Measurements from ENCODE around the gene EFHC1.

The EFHC1 gene

DNA sequence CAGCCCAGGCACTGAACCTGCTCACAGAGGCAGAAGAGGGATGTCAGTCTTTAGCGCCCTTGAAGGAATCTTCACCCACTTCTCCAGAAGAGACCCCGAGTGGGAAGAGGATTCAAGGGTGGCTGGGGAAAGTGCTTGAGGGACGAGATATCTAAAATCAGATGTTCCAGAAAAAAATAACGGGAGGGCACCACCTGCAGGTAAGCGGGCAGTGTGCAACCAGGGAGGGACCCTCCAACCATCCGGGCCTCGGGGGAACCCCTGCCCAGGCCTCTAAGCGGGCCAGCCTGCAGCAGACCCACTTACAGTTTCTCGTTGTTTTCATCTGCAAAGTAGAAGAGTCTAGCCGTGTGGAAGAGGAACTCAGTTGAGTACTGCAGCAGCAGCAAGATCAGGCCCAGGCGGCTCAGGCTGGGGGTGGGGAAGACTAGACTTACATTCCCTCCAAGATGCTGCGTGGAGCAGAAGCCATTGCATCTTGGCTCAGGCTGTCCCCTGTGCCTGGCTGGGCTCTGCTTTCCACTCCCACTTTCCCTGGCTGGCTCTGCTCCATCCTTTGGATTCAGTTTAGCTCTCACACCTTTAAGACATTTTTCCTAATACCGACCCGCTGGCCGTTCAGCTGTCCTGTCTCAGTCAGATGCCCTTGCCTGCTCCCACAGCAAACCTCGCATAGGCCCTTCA lies 85.7 kb downstream of the EFHC1 start:
- no peak for TF ChIP-seq POLR2AphosphoS5 (IDR thresholded peaks at IDR 0.05; ENCODE audit: low read depth, low read length)
- TF ChIP-seq, protein P1, sequence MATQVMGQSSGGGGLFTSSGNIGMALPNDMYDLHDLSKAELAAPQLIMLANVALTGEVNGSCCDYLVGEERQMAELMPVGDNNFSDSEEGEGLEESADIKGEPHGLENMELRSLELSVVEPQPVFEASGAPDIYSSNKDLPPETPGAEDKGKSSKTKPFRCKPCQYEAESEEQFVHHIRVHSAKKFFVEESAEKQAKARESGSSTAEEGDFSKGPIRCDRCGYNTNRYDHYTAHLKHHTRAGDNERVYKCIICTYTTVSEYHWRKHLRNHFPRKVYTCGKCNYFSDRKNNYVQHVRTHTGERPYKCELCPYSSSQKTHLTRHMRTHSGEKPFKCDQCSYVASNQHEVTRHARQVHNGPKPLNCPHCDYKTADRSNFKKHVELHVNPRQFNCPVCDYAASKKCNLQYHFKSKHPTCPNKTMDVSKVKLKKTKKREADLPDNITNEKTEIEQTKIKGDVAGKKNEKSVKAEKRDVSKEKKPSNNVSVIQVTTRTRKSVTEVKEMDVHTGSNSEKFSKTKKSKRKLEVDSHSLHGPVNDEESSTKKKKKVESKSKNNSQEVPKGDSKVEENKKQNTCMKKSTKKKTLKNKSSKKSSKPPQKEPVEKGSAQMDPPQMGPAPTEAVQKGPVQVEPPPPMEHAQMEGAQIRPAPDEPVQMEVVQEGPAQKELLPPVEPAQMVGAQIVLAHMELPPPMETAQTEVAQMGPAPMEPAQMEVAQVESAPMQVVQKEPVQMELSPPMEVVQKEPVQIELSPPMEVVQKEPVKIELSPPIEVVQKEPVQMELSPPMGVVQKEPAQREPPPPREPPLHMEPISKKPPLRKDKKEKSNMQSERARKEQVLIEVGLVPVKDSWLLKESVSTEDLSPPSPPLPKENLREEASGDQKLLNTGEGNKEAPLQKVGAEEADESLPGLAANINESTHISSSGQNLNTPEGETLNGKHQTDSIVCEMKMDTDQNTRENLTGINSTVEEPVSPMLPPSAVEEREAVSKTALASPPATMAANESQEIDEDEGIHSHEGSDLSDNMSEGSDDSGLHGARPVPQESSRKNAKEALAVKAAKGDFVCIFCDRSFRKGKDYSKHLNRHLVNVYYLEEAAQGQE (IDR thresholded peaks at IDR 0.05; ENCODE audit: insufficient read depth in 1 of 2, low read depth in 2 of 2, low read length in 2 of 2), result no peak
- no peak for TF ChIP-seq FOXP2 (optimal IDR thresholded peaks at IDR 0.05; ENCODE audit: borderline replicate concordance, extremely low read depth, extremely low read length, insufficient read depth)
- no peak for TF ChIP-seq SIN3A (IDR thresholded peaks at IDR 0.05; ENCODE audit: borderline replicate concordance, insufficient read depth, low read length)
- no peak for TF ChIP-seq TAF1 (IDR thresholded peaks at IDR 0.05; ENCODE audit: borderline replicate concordance, insufficient read depth, low read length)

DNA sequence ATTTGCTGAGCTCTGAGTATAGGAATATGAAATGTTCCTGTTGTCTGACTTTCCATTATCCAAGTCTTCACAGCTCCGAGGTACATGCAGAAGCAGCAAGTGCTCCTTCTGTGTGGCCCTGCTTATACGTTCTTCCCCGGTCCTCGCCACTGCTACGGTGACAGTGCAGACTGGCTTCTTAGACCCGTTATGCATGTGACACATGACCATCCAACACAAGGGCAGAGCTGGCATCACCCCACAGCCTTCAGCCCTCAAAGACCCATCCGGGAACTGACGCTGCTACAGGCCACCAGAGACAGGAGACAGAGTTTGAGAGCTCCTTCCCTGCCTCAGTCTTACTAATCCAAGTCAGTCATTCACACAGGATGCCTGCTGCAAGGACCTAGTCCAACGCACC lies 86.3 kb downstream of the EFHC1 start:
- TF ChIP-seq FOXP2 (optimal IDR thresholded peaks at IDR 0.05; ENCODE audit: borderline replicate concordance, extremely low read depth, extremely low read length, insufficient read depth) (no peak), POLR2AphosphoS5 (IDR thresholded peaks at IDR 0.05; ENCODE audit: low read depth, low read length) (no peak), SIN3A (IDR thresholded peaks at IDR 0.05; ENCODE audit: borderline replicate concordance, insufficient read depth, low read length) (no peak), TAF1 (IDR thresholded peaks at IDR 0.05; ENCODE audit: borderline replicate concordance, insufficient read depth, low read length) (no peak)
- TF ChIP-seq, protein P1 (IDR thresholded peaks at IDR 0.05; ENCODE audit: insufficient read depth in 1 of 2, low read depth in 2 of 2, low read length in 2 of 2), result no peak

DNA sequence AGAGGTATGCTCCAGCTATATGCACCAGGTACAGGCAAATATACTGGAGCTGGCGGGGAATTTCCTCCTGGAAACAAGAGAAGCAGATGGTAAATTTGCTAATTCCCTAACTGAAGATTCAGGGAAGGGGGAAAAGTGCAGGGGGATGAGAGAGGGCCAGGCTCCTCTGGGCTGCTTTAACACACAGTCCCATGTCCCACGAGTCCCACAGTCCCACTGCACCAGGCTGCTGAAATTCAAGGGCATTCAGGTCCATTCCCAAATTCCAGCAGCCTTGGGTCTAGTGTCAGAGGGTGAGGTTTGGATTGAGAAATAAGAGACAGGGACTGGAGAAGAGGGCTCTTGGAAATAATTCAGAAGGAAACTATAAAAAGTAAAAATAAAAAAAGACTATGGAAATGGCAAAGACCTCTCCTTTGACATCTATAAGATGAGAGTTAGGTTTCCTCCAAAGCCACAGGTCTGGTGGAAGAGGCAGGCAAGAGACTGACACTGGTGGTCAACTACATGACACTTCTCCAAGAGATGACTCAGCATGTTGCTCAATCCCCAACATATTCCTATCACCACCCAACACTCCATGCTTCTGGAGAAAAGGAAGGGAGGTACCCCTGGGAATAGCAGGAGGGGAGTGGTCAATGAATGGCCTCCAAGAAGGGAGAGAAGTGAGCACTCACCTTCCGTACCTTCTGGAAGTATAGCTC lies 87.6 kb downstream of the EFHC1 start:
- TF ChIP-seq TAF1 (IDR thresholded peaks at IDR 0.05; ENCODE audit: borderline replicate concordance, insufficient read depth, low read length), result no peak
- no peak for TF ChIP-seq POLR2AphosphoS5 (IDR thresholded peaks at IDR 0.05; ENCODE audit: low read depth, low read length)
- TF ChIP-seq FOXP2 (optimal IDR thresholded peaks at IDR 0.05; ENCODE audit: borderline replicate concordance, extremely low read depth, extremely low read length, insufficient read depth), result no peak
- TF ChIP-seq, protein P1 (IDR thresholded peaks at IDR 0.05; ENCODE audit: insufficient read depth in 1 of 2, low read depth in 2 of 2, low read length in 2 of 2), result no peak
- TF ChIP-seq SIN3A (IDR thresholded peaks at IDR 0.05; ENCODE audit: borderline replicate concordance, insufficient read depth, low read length), result no peak

DNA sequence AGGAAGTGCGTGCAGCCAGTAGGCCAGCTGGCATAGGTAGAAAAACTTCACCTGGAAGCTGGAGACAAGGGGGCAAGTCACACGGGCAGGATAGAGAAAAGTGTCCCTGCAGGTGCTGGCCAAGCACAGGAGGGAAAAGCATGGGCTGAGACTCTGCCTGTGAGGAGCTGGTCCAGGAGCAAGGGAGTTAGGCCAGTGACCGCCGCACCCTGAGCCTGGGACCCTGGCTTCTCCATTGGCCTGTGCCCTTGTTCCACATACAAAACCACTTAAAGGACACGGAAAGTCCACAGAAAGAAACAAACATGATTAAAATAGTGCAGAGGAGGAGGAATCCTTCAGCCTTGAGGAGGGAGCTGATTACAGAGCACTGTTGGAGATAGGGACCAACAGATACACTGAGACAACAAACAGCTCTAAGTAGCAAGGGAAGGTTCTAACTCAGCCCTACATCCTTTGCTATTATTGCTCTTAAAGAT lies 88.2 kb downstream of the EFHC1 start:
- no peak for TF ChIP-seq POLR2AphosphoS5 (IDR thresholded peaks at IDR 0.05; ENCODE audit: low read depth, low read length)
- no peak for TF ChIP-seq TAF1 (IDR thresholded peaks at IDR 0.05; ENCODE audit: borderline replicate concordance, insufficient read depth, low read length)
- no peak for TF ChIP-seq SIN3A (IDR thresholded peaks at IDR 0.05; ENCODE audit: borderline replicate concordance, insufficient read depth, low read length)
- TF ChIP-seq, protein P1 (IDR thresholded peaks at IDR 0.05; ENCODE audit: insufficient read depth in 1 of 2, low read depth in 2 of 2, low read length in 2 of 2), result no peak
- no peak for TF ChIP-seq FOXP2 (optimal IDR thresholded peaks at IDR 0.05; ENCODE audit: borderline replicate concordance, extremely low read depth, extremely low read length, insufficient read depth)
